Measurements from ENCODE around the gene GALT. TPM values are rescaled to one million over a fixed set of nuclear protein-coding genes. Genes with fewer than 3 reads are reported as not detected.

GALT gene
- total and polyA plus RNA-seq, 2 experiments from 2014 or later = 31.5 to 35.1 TPM

- H3K4me3 ChIP-seq = peak overlapping the region; percentile 98
- Mint-ChIP-seq H3K36me3 (ENCODE audit: low read depth) (peaks cover 23% of the 10 kb centered on the region), H3K9me3 (peaks cover 10% of the 10 kb centered on the region), H3K4me3 (peak overlapping the region; percentile 82), H3K27ac (no peak overlapping the region), H3K27me3 (ENCODE audit: insufficient read depth, low read depth, poor library complexity) (peaks cover 11% of the 10 kb centered on the region), H3K4me1 (peaks cover 8% of the 10 kb centered on the region)
- H3K9me2 ChIP-seq (ENCODE audit: insufficient read depth) = no peaks in the 10 kb centered on the region
- H2AFZ ChIP-seq = peak overlapping the region; percentile 91
- no peak overlapping the region for H3K27ac ChIP-seq (ENCODE audit: low read depth)
- peak overlapping the region; percentile 100 for H3K4me2 ChIP-seq
- no peak for TF ChIP-seq CTCF (conservative IDR thresholded peaks at IDR 0.05; ENCODE audit: low read depth in 2 of 2)
- no peak for TF ChIP-seq EZH2 (IDR thresholded peaks at IDR 0.05; ENCODE audit: low read depth, unreplicated experiment)
- no peak for TF ChIP-seq REST (IDR thresholded peaks at IDR 0.05; ENCODE audit: unreplicated experiment)
- TF ChIP-seq ZNF114 (CRISPR knock-in tag; IDR thresholded peaks at IDR 0.05) = no peak
- TF ChIP-seq CREB1 (CRISPR knock-in tag; IDR thresholded peaks at IDR 0.05; ENCODE audit: low read depth) = no peak
- TF ChIP-seq ZNF462 (CRISPR knock-in tag; IDR thresholded peaks at IDR 0.05) = no peak
- no peak for TF ChIP-seq ZNF331 (CRISPR knock-in tag; IDR thresholded peaks at IDR 0.05; ENCODE audit: low read depth)
- TF ChIP-seq ETS1 (IDR thresholded peaks at IDR 0.05) = no peak; the same call in 1 of the 2 replicates
- TF ChIP-seq STAT1 (IDR thresholded peaks at IDR 0.05; ENCODE audit: unreplicated experiment) = no peak
- no peak for TF ChIP-seq JUNB (IDR thresholded peaks at IDR 0.05; ENCODE audit: unreplicated experiment)
- TF ChIP-seq NANOG (IDR thresholded peaks at IDR 0.05; ENCODE audit: borderline replicate concordance) = no peak
- TF ChIP-seq POLR2AphosphoS5 (IDR thresholded peaks at IDR 0.05; ENCODE audit: low read depth) = no peak
- no peak for TF ChIP-seq EZH2phosphoT487 (IDR thresholded peaks at IDR 0.05; ENCODE audit: unreplicated experiment)
- peaks cover 3% of the 10 kb centered on the region for H3K4me1 ChIP-seq (ENCODE audit: insufficient read depth)
- peaks cover 3% of the 10 kb centered on the region; the same call in 1 of the 2 replicates for H4K20me1 ChIP-seq (replicated peaks; ENCODE audit: insufficient read depth)
- peaks cover 8% of the 10 kb centered on the region; the same call in 1 of the 2 replicates for H3K79me2 ChIP-seq (replicated peaks; ENCODE audit: insufficient read depth)
- H3K36me3 ChIP-seq (ENCODE audit: insufficient read depth) = no peaks in the 10 kb centered on the region
- H3K27me3 ChIP-seq (ENCODE audit: insufficient read depth) = no peaks in the 10 kb centered on the region
- ATAC-seq (peak; percentile 73), DNase-seq (ENCODE audit: low spot score) (no peak)
- H3F3A ChIP-seq (replicated peaks; ENCODE audit: low read depth) = no peaks in the 10 kb centered on the region
Measured at GRCh38 chr9:34665067-34665380, 18.5 kb downstream of the GALT start.
